Measurements from ENCODE around the gene CNOT3.
"Not testable (repeated sequence)": the region's sequence is repeated elsewhere in the genome, so short reads cannot be mapped to it uniquely, and the experiment has no call there.

CNOT3 gene

GRCh38 chr19:54172471-54173358 is 35.2 kb downstream of the CNOT3 start, which contains the start of gene TMC4:
TSS of gene TMC4 (minus strand) at chr19:54173160. CDS start at chr19:54173117, 43 bp downstream.
- no peak for DNase-seq

- DNase-seq = no peak
Observed at GRCh38 chr19:54173359-54173699, 35.8 kb downstream of the CNOT3 start.

GRCh38 chr19:54173951-54174834 is 36.6 kb downstream of the CNOT3 start:
- DNase-seq = no peak

GRCh38 chr19:54178581-54179261 is 41.2 kb downstream of the CNOT3 start:
- no peak for DNase-seq

- DNase-seq = no peak
Observed at GRCh38 chr19:54179262-54179852, 41.8 kb downstream of the CNOT3 start.

- DNase-seq = no peak
Observed at GRCh38 chr19:54179921-54180461, 42.4 kb downstream of the CNOT3 start.

GRCh38 chr19:54180691-54181091 is 43.1 kb downstream of the CNOT3 start:
- DNase-seq = no peak

GRCh38 chr19:54181894-54182293 is 44.3 kb downstream of the CNOT3 start:
- not testable (repeated sequence) for DNase-seq

- DNase-seq = no peak
Observed at GRCh38 chr19:54183431-54183830, 45.9 kb downstream of the CNOT3 start.

GRCh38 chr19:54186351-54186750 is 48.8 kb downstream of the CNOT3 start:
- no peak for DNase-seq

GRCh38 chr19:54186934-54187381 is 49.4 kb downstream of the CNOT3 start:
- no peak for DNase-seq

- DNase-seq = no peak
Observed at GRCh38 chr19:54188215-54188871, 50.8 kb downstream of the CNOT3 start.

GRCh38 chr19:54189145-54189734 is 51.7 kb downstream of the CNOT3 start, which contains the start of gene MBOAT7:
TSS of gene MBOAT7 (minus strand) at chr19:54189580. CDS start at chr19:54188508, 1,072 bp downstream.
- no peak for DNase-seq

GRCh38 chr19:54189735-54190502 is 52.4 kb downstream of the CNOT3 start:
- DNase-seq = peak; percentile 100

- peak; percentile 96 for DNase-seq
Observed at GRCh38 chr19:54190503-54191010, 53.0 kb downstream of the CNOT3 start.

- DNase-seq = peak; percentile 74
Observed at GRCh38 chr19:54191011-54191810, 53.6 kb downstream of the CNOT3 start, which contains the start of gene TSEN34. TSS of gene TSEN34 (plus strand) at chr19:54191308. CDS start at chr19:54191365, 57 bp downstream.

GRCh38 chr19:54191811-54192453 is 54.4 kb downstream of the CNOT3 start:
- DNase-seq = no peak

GRCh38 chr19:54193011-54193410 is 55.4 kb downstream of the CNOT3 start:
- DNase-seq = no peak

GRCh38 chr19:54194463-54194862 is 56.9 kb downstream of the CNOT3 start:
- not testable (repeated sequence) for DNase-seq
